Mucosa of rectum (tissue), 2 donors: Measurements from ENCODE around the gene RGPD3.
"Not testable (repeated sequence)": the region's sequence is repeated elsewhere in the genome, so short reads cannot be mapped to it uniquely, and the experiment has no call there.

ENCODE experiments used
- H3K27ac ChIP-seq, 2 donors: one replicate each; pipeline ENCODE4 v1.7.0; 2013; ENCODE audit warnings: inconsistent platforms in 2 of 2, low read depth in 2 of 2, low read length in 2 of 2
- H3K27me3 ChIP-seq, 2 donors: one replicate each; pipeline ENCODE4 v1.7.0; 2013; ENCODE audit warnings: low read length in 2 of 2; ENCODE audit not compliant: control insufficient read depth in 2 of 2, insufficient read depth in 2 of 2
- H3K36me3 ChIP-seq, 2 donors: one replicate each; pipeline ENCODE4 v1.7.0; 2013; ENCODE audit warnings: low read length in 2 of 2; ENCODE audit not compliant: control insufficient read depth in 2 of 2, insufficient read depth in 2 of 2
- H3K4me1 ChIP-seq, 2 donors: one replicate each; pipeline ENCODE4 v1.7.0; 2013; ENCODE audit warnings: low read length in 2 of 2, mild to moderate bottlenecking in 1 of 2; ENCODE audit not compliant: control insufficient read depth in 2 of 2, insufficient read depth in 2 of 2
- H3K4me3 ChIP-seq, 2 donors: one replicate each; pipeline ENCODE4 v1.7.0; 2013; ENCODE audit warnings: low read length in 2 of 2
- H3K9ac ChIP-seq, 2 donors: one replicate each; pipeline ENCODE4 v1.7.0; 2013; ENCODE audit warnings: low read length in 2 of 2, low read depth in 1 of 2, mild to moderate bottlenecking in 1 of 2
- H3K9me3 ChIP-seq, 2 donors: one replicate each; pipeline ENCODE4 v1.7.0; 2013; ENCODE audit warnings: low read length in 2 of 2; ENCODE audit not compliant: control insufficient read depth in 2 of 2
- donor health status: healthy.
- donor health status: Normal muscosa, but diverticular disease.

Gene RGPD3

DNA sequence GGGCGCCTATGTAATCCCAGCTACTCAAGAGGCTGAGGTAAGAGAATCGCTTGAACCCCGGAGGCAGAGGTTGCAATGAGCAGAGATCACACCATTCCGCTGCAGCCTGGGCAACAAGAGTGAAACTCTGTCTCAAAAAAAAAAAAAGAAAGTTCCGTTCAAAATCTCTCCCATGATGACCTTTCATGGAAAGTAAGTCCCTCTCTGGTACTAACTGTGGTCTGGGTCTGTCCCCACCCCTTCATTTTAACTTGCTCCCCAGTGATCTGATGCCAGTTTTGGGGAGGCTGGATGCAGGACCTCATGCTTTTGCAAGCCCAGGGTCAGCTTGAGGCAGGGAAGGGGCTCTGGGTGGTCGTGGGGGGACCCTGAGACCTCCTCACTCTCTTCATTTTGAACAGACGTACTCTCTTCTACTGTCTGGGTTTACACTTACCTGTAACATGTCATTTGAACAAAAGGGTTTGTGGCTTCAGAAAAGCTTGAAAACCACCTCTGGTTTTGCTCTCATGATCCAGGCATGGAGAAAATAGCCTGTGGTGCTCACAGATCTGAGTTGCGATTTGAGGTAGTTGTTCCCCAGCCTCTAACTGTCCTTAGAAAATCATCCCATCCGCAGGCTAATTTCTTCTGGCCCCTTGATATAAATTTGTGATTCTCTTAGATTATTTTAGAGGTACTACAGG, 37.9 kb upstream of the RGPD3 start:
- not testable (repeated sequence) for H3K9me3 ChIP-seq, H3K27ac ChIP-seq, H3K36me3 ChIP-seq, H3K27me3 ChIP-seq, H3K9ac ChIP-seq, H3K4me1 ChIP-seq, H3K4me3 ChIP-seq

DNA sequence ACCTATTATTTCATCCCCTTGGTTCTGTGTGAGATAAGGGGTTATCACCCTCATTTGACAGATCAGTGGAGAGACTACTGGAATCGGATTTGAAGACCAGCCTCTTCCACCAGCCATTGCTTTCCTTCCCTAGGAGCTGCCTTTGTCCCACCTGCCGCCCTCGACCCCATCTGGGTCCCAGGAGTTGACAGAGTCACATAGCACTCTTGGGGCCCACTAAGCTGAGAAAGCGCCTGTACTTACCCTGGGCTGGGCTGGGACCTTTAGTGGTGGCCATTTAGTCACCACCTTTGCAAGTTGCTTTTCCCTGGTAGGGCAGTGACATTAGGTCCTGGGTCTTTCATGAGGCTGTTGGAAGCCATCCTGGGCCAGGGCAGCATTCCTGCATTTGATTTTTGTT, 36.6 kb upstream of the RGPD3 start:
- not testable (repeated sequence) for H3K27me3 ChIP-seq, H3K9ac ChIP-seq, H3K27ac ChIP-seq, H3K4me1 ChIP-seq, H3K4me3 ChIP-seq, H3K9me3 ChIP-seq, H3K36me3 ChIP-seq

DNA sequence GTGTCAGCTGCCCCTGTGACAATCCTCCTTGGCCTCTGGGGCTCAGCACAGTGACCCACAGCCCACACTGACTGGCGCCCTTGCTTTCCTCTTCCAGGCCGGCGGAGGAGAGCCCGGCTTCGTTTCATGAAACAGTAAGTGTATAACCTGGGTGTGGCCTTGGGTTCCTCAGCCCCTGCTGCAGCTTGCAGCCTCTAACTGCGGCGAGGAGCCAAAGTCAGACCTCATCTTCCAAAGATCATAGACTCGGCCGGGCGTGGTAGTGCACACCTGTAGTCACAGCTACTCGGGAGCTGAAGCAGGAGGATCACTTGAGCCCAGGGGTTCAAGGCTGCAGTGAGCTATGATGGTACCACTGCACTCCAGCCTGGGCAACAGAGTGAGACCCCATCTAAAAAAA, 36.0 kb upstream of the RGPD3 start:
- H3K4me3 ChIP-seq, H3K4me1 ChIP-seq, H3K36me3 ChIP-seq, H3K9me3 ChIP-seq, H3K27ac ChIP-seq, H3K27me3 ChIP-seq, H3K9ac ChIP-seq: not testable (repeated sequence)

DNA sequence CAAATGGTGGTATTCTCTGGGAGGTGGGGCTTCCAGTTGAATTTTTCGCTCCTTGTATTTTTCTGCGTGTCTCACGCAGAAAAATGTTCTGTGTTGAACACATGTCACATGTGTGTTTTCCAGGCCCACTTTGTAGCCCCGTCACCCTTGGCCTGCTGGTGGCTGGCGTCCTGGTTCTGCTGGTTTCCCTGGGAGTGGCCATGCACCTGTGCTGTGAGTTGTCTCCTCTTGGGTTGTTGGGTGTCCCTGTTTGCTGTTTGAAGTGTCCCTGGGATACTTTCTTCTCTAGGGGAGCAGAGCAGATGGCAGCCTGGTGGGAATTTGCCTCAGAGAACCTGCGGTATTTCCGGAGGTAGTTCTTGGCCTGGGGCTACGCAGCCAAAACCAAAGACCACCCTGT, 34.1 kb upstream of the RGPD3 start:
- not testable (repeated sequence) for H3K27ac ChIP-seq, H3K9ac ChIP-seq, H3K27me3 ChIP-seq, H3K9me3 ChIP-seq, H3K36me3 ChIP-seq, H3K4me1 ChIP-seq, H3K4me3 ChIP-seq

DNA sequence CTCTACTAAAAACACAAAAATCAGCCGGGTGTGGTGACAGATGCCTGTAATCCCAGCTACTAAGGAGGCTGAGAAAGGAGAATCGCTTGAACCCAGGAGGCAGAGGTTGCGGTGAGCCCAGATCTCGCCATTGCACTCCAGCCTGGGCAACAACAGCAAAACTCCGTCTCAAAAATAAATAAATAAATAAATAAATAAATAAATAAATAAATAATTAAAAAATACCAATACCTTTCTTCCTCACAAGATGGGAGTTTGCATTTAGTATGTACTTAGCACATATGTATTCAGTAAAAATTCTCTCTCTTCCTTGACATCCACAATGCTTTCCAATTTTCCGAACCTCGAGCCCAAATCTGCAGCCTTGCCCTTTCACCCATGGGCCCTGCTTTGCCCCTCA, 32.1 kb upstream of the RGPD3 start:
- H3K9ac ChIP-seq, result not testable (repeated sequence)

DNA sequence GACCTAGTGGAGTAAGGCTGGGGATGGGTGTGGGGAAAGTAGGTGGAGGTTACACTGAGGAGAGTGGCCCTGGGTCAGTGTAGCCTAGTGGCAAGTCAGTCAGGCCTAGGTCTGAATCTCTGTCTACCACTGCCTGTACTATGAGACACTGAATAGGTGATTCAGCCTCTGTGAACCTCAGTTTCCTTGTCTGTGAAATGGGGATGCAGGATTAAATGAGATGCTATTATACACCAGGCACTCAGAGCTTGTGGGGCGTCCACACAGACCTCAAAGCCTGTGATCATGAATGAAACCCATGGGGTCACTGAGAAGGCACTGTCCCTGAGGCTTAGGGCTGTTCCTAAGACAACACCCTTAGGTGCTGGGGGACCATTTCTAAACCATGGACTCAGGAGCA, 30.3 kb upstream of the RGPD3 start:
- H3K9me3 ChIP-seq, H3K4me3 ChIP-seq, H3K9ac ChIP-seq, H3K27me3 ChIP-seq, H3K4me1 ChIP-seq, H3K36me3 ChIP-seq, H3K27ac ChIP-seq: not testable (repeated sequence)

More for the DNA sequence above, 32.1 kb upstream of the RGPD3 start:
- H3K4me1 ChIP-seq, H3K36me3 ChIP-seq, H3K27me3 ChIP-seq, H3K4me3 ChIP-seq, H3K27ac ChIP-seq, H3K9me3 ChIP-seq: not testable (repeated sequence)

DNA sequence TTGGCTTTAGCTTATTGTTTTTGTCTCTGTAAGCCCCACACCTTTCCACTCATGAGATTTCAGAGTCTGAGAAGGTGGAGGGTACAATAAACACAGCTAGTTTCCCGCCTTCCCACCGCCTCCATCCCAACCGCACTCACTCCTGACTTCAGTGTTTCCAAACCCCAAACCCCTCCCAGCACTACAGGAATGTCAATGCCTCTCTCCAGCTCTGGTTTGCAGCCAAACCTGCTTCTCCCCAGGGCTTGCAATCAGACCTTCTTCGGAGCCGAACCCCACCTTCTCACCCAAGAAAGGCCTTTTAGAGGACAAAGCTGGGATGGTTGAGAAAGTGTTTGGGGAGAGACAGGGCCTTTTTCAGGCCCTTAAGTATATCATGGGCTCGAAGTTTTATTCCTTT, 24.7 kb upstream of the RGPD3 start:
- not testable (repeated sequence) for H3K9me3 ChIP-seq, H3K9ac ChIP-seq, H3K27me3 ChIP-seq, H3K27ac ChIP-seq, H3K4me3 ChIP-seq, H3K4me1 ChIP-seq, H3K36me3 ChIP-seq

DNA sequence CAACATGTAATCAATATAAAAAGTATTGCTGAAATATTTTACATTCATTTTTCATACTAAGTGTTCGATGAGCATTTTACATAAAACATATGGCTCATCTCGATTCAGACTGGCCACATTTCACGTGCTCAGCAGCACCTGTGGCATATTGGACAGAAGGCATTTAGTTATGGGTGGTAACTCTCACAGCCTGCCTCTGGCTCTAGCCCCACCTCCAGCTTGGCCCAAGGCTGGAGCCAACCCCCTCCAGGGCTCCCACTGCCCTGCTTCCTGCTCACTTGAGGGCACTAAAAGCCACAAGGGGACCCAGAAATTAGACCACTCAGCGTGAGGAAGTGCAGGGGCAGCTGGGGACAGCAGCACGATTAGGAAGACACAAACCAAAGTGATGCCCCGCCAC, 24.2 kb upstream of the RGPD3 start:
- H3K36me3 ChIP-seq, H3K9ac ChIP-seq, H3K4me1 ChIP-seq, H3K27ac ChIP-seq, H3K27me3 ChIP-seq, H3K9me3 ChIP-seq, H3K4me3 ChIP-seq: not testable (repeated sequence)

DNA sequence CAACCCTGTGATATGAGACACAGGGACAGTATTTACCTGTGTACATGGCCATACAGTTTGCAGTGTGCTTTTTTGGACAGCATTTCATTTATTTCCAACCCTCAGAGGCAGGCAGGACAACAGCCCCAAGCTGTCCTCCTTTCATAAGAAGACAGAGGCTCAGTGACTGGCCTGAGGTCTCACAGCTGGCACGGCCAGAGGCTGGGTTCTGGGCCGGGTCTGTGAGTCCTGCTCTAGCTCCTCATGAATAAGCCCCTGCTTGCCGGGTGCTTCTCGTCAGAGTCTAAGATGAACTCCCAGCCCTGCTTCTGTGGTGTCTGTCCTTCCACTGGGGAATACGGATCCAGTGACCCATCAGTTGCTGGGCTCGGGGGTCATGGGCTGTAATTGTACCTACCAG, 21.5 kb upstream of the RGPD3 start:
- not testable (repeated sequence) for H3K27ac ChIP-seq, H3K27me3 ChIP-seq, H3K9ac ChIP-seq, H3K9me3 ChIP-seq, H3K4me3 ChIP-seq, H3K36me3 ChIP-seq, H3K4me1 ChIP-seq

DNA sequence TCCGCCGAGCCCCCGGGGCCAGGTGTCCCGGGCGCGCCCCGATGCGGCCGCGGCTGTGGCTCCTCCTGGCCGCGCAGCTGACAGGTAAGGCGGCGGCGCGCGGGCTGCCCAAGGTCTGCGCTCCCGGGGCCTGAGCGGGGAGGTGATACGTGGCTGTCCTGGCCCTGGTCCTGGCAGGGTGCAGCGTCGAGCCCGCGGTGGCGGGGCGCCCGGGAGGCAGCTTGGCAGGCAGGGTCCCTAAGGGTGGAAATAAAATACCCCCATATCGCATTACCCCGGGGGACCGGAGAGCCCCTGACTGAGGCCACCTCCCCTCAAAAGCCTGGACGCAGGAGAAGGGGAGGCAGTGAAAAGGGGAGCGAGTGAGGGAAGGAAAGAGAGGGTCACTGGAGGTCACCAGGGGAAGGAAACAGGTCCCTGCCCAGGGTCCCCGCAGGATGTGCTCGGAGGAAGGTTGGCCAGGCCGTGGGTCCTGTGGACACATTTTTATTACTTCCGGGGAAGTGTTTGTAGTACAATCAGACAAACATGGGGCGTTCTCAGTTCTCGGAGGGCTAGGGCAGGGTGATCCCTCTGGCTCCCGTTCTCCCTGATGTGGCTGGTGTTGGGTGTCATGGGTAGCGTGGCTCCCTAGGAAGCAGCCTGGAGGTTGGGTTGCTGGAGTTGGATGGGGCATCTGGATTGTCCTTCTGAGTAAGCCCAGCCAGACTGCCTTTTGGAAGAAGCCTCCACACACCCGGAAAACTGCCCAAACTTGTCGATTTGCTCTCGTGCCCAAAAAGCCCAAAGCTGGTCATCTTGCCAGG, 19.4 kb upstream of the RGPD3 start:
- not testable (repeated sequence) for H3K27ac ChIP-seq, H3K36me3 ChIP-seq, H3K9me3 ChIP-seq, H3K4me3 ChIP-seq, H3K27me3 ChIP-seq, H3K4me1 ChIP-seq, H3K9ac ChIP-seq
